HCT116 (cell line): ENCODE data around the gene PMF1. TPM values are rescaled to one million over a fixed set of nuclear protein-coding genes. Genes with fewer than 3 reads are reported as not detected.

ENCODE experiments used
- ATAC-seq: fragments of 200-7000 bp; cut with Tn5 transposase; 2 replicates; pipeline ENCODE4 v1.9.1; 2020; ENCODE audit warnings: mild to moderate bottlenecking, moderate library complexity
- BruUV-seq: library from RNA; stranded (reverse); fragments of 400-500 nt; replicated peaks from 2 replicates; lab custom pipeline; 2021; lab: Mats Ljungman, UMichigan
- CTCF ChIA-PET: fragments of 300-600 bp; sonication (Branson Sonifier 250); formaldehyde crosslinking; loops from one replicate; lab custom pipeline; 2021; ENCODE audit warnings: antibody characterized with exemption; lab: Charles Lee
- POLR2A ChIA-PET: fragments of 300-600, 350-600 bp; sonication (Branson Sonifier 250); formaldehyde crosslinking; loops from one replicate; lab custom pipeline; 2021; ENCODE audit warnings: antibody characterized with exemption; lab: Charles Lee
- RAD21 ChIA-PET, 2 experiments: fragments of 300-600 bp; sonication (Branson Sonifier 250); formaldehyde crosslinking; loops; one replicate each; lab custom pipeline; 2023; ENCODE audit warnings: low total read pairs in 2 of 2; ENCODE audit not compliant: uncharacterized antibody in 2 of 2, unreplicated experiment in 2 of 2, low non-redundant PET in 1 of 2; lab: Charles Lee
- DNase-seq: peaks from one replicate; pipeline ENCODE4 v3.0.0-alpha.2; 2010; ENCODE audit warnings: low read depth, low spot score
- H2AFZ ChIP-seq: fragments of 200-600 bp; shearing (Covaris generic), sonication (generic); 2 replicates; pipeline ENCODE4 v1.6.1; 2017; ENCODE audit warnings: low read depth, mixed run types, mixed read lengths, antibody characterized with exemption, low read length; ENCODE audit not compliant: poor library complexity, severe bottlenecking
- H3K27ac ChIP-seq: 2 replicates; pipeline ENCODE4 v1.5.1; 2012; ENCODE audit warnings: low read depth, low read length
- H3K27me3 ChIP-seq: fragments of 200-600 bp; sonication (generic); 2 replicates; pipeline ENCODE4 v1.6.1; 2016; ENCODE audit warnings: mixed run types, low read length, mixed read lengths; ENCODE audit not compliant: insufficient read depth
- H3K36me3 ChIP-seq, 2 experiments: fragments of 200-500 bp in 1 of 2; fragments of 200-600 bp in 1 of 2; sonication (Bioruptor generic) in 1 of 2; sonication (generic) in 1 of 2; 2 replicates each; pipeline versions ENCODE4 v1.5.1 to v1.6.1; 2014 to 2016; ENCODE audit warnings: low read length in 2 of 2, inconsistent platforms in 1 of 2, mixed read lengths in 1 of 2, mixed run types in 1 of 2; ENCODE audit not compliant: insufficient read depth in 2 of 2, control insufficient read depth in 1 of 2
- H3K4me1 ChIP-seq, 2 experiments: fragments of 200-600 bp in 1 of 2; sonication (generic) in 1 of 2; 2 replicates each; pipeline versions ENCODE4 v1.5.1 to v1.6.1; 2012 to 2017; ENCODE audit warnings: low read length in 2 of 2, inconsistent platforms in 1 of 2, mild to moderate bottlenecking in 1 of 2, mixed read lengths in 1 of 2, mixed run types in 1 of 2, moderate library complexity in 1 of 2; ENCODE audit not compliant: insufficient read depth in 2 of 2, control insufficient read depth in 1 of 2
- H3K4me2 ChIP-seq: fragments of 200-600 bp; sonication (generic); 2 replicates; pipeline ENCODE4 v1.6.1; 2017; ENCODE audit warnings: mixed run types, low read length, mixed read lengths
- H3K4me3 ChIP-seq, 2 experiments: fragments of 200-600 bp in 1 of 2; sonication (generic) in 1 of 2; replicated peaks in 1 of 2; 2 replicates each; pipeline ENCODE4 v1.5.1; 2011 to 2016; ENCODE audit warnings: low read length in 2 of 2, control low read depth in 1 of 2, low read depth in 1 of 2, mild to moderate bottlenecking in 1 of 2, mixed read lengths in 1 of 2, mixed run types in 1 of 2
- H3K79me2 ChIP-seq: fragments of 200-600 bp; sonication (generic); 2 replicates; pipeline ENCODE4 v1.6.1; 2017; ENCODE audit warnings: mild to moderate bottlenecking, mixed run types, low read length, moderate library complexity, mixed read lengths; ENCODE audit not compliant: insufficient read depth
- H3K9ac ChIP-seq: fragments of 200-600 bp; sonication (generic); 2 replicates; pipeline ENCODE4 v1.6.1; 2016; ENCODE audit warnings: low read length, mixed read lengths
- H3K9me2 ChIP-seq: fragments of 200-600 bp; sonication (generic), shearing (Covaris generic); 2 replicates; pipeline ENCODE4 v1.6.1; 2017; ENCODE audit warnings: mixed run types, mild to moderate bottlenecking, moderate library complexity; ENCODE audit not compliant: insufficient read depth
- H3K9me3 ChIP-seq, 2 experiments: fragments of 200-500 bp in 1 of 2; fragments of 200-600 bp in 1 of 2; sonication (Bioruptor generic) in 1 of 2; sonication (generic) in 1 of 2; 2 replicates each; pipeline ENCODE4 v1.6.1; 2014 to 2017; ENCODE audit warnings: low read length in 2 of 2, mixed read lengths in 2 of 2, inconsistent platforms in 1 of 2, low read depth in 1 of 2, mild to moderate bottlenecking in 1 of 2, mixed run types in 1 of 2, moderate library complexity in 1 of 2; ENCODE audit not compliant: control insufficient read depth in 1 of 2, insufficient read depth in 1 of 2
- H4K20me1 ChIP-seq: fragments of 200-600 bp; sonication (generic), shearing (Covaris generic); 2 replicates; pipeline ENCODE4 v1.6.1; 2017; ENCODE audit warnings: mixed run types, mild to moderate bottlenecking, moderate library complexity; ENCODE audit not compliant: insufficient read depth
- ATF3 ChIP-seq: IDR thresholded peaks from 2 replicates; pipeline ENCODE4 v1.6.1; 2012
- CBX3 ChIP-seq: IDR thresholded peaks from 2 replicates; pipeline ENCODE4 v1.6.1; 2012; ENCODE audit warnings: low read depth
- CEBPB ChIP-seq: IDR thresholded peaks from 2 replicates; pipeline ENCODE4 v1.6.1; 2012; ENCODE audit warnings: low read depth
- EGR1 ChIP-seq: IDR thresholded peaks from 2 replicates; pipeline ENCODE4 v1.6.1; 2012; ENCODE audit warnings: low read depth
- ELF1 ChIP-seq: IDR thresholded peaks from 2 replicates; pipeline ENCODE4 v1.6.1; 2012; ENCODE audit warnings: low read depth, borderline replicate concordance
- EZH2phosphoT487 ChIP-seq: fragments of 200-600 bp; IDR thresholded peaks from 2 replicates; pipeline ENCODE4 v1.6.1; 2018; ENCODE audit warnings: antibody characterized with exemption, borderline replicate concordance
- JUND ChIP-seq: IDR thresholded peaks from 2 replicates; pipeline ENCODE4 v1.6.1; 2012
- MAX ChIP-seq: IDR thresholded peaks from 2 replicates; pipeline ENCODE4 v1.6.1; 2012
- POLR2A ChIP-seq: IDR thresholded peaks from 2 replicates; pipeline ENCODE4 v1.7.0; 2011; ENCODE audit warnings: borderline replicate concordance; ENCODE audit not compliant: insufficient read depth, insufficient read length; ENCODE audit errors: extremely low read depth
- POLR2AphosphoS5 ChIP-seq: IDR thresholded peaks from 2 replicates; pipeline ENCODE4 v1.6.1; 2011; ENCODE audit warnings: mild to moderate bottlenecking, low read depth, low read length, moderate library complexity
- RAD21 ChIP-seq: IDR thresholded peaks from 2 replicates; pipeline ENCODE4 v1.6.1; 2012; ENCODE audit warnings: low read depth, mild to moderate bottlenecking
- REST ChIP-seq: IDR thresholded peaks from 2 replicates; pipeline ENCODE4 v1.6.1; 2012; ENCODE audit warnings: low read depth
- SIN3A ChIP-seq: IDR thresholded peaks from 2 replicates; pipeline ENCODE4 v1.6.1; 2012; ENCODE audit warnings: low read depth
- SRF ChIP-seq: IDR thresholded peaks from 2 replicates; pipeline ENCODE4 v1.6.1; 2012; ENCODE audit warnings: low read depth
- TCF7L2 ChIP-seq: IDR thresholded peaks from 2 replicates; pipeline ENCODE4 v1.7.0; 2011; ENCODE audit warnings: borderline replicate concordance, inconsistent platforms; ENCODE audit not compliant: insufficient read depth, insufficient read length; ENCODE audit errors: extremely low read depth
- YY1 ChIP-seq: IDR thresholded peaks from 2 replicates; pipeline ENCODE4 v1.6.1; 2011; ENCODE audit warnings: low read length, low read depth, moderate library complexity, mild to moderate bottlenecking; ENCODE audit not compliant: insufficient replicate concordance; ENCODE audit errors: extremely low read depth
- ZBTB33 ChIP-seq: IDR thresholded peaks from 2 replicates; pipeline ENCODE4 v1.6.1; 2011; ENCODE audit warnings: mild to moderate bottlenecking, low read length, moderate library complexity; ENCODE audit not compliant: insufficient replicate concordance; ENCODE audit errors: extremely low read depth
- ZFX ChIP-seq: fragments of 450-650 bp; IDR thresholded peaks from 2 replicates; pipeline ENCODE4 v1.6.1; 2017
- ZNF274 ChIP-seq: fragments of 200-500 bp; sonication (Bioruptor generic); IDR thresholded peaks from 2 replicates; pipeline ENCODE4 v1.6.1; 2014; ENCODE audit warnings: mild to moderate bottlenecking, low read depth, low read length, inconsistent platforms
- intact Hi-C: fragments of 100-400 bp; cut with micrococcal nuclease; formaldehyde crosslinking; loops from 2 replicates; pipeline ENCODE4 v1.10.0; 2022
- total RNA-seq: library from RNA; stranded (reverse); gene quantifications from one replicate; pipeline ENCODE4 v1.2.1, GENCODE V29; 2021; ENCODE audit not compliant: unreplicated experiment

PMF1 gene
- total RNA-seq, 1 experiment from 2014 or later: 52.6 TPM

- CTCF ChIA-PET: no interaction called here
- Histone ChIP-seq H2AFZ (no peak overlapping the region), H3K9ac (no peak overlapping the region), H3K9me3 (no peaks in the 10 kb centered on the region), H4K20me1 (peaks cover 4% of the 10 kb centered on the region; the same call in 1 of the 2 replicates), H3K36me3 (no peaks in the 10 kb centered on the region), H3K9me2 (no peaks in the 10 kb centered on the region), H3K4me2 (no peak overlapping the region), H3K4me1 (peaks cover 18 to 22% of the 10 kb centered on the region in 2 experiments), H3K27me3 (no peaks in the 10 kb centered on the region), H3K4me3 (no peak overlapping the region), H3K27ac (no peak overlapping the region), H3K79me2 (peaks cover 24% of the 10 kb centered on the region)
- POLR2A ChIA-PET: no interaction called here
- ATAC-seq: no peak
- BruUV-seq: no TSS peak
- no peak for TF ChIP-seq RAD21
- TF ChIP-seq SRF: no peak
- no peak for TF ChIP-seq ZFX
- TF ChIP-seq ATF3: no peak
- no peak for TF ChIP-seq CEBPB
- no peak for TF ChIP-seq ZBTB33
- no peak for TF ChIP-seq JUND
- TF ChIP-seq EZH2phosphoT487: no peak
- no peak for TF ChIP-seq MAX
- no peak for TF ChIP-seq POLR2AphosphoS5
- TF ChIP-seq EGR1: no peak
- TF ChIP-seq POLR2A: no peak
- TF ChIP-seq ELF1: no peak
- no peak for TF ChIP-seq ZNF274
- no peak for TF ChIP-seq SIN3A
- no peak for TF ChIP-seq YY1
- no peak for TF ChIP-seq REST
- no peak for TF ChIP-seq CBX3
- TF ChIP-seq TCF7L2: no peak
- RAD21 ChIA-PET: no interaction called here
- intact Hi-C loops: no loop called here
- DNase-seq: no peak
Measured at GRCh38 chr1:156286061-156286460, 73.3 kb downstream of the PMF1 start.
